H9 (cell line): ENCODE data around the gene GAB3. TPM values are rescaled to one million over a fixed set of nuclear protein-coding genes. Genes with fewer than 3 reads are reported as not detected.
"Not testable (repeated sequence)": the region's sequence is repeated elsewhere in the genome, so short reads cannot be mapped to it uniquely, and the experiment has no call there.

Experiments used
- DNase-seq: peaks from one replicate; pipeline ENCODE4 v3.0.0-alpha.2; 2017
- H2AFZ ChIP-seq: one replicate; pipeline ENCODE4 v1.6.1; 2013; ENCODE audit warnings: mild to moderate bottlenecking, low read length, control low read depth, moderate library complexity
- H2AK5ac ChIP-seq: 2 replicates; pipeline ENCODE4 v1.6.1; 2013; ENCODE audit warnings: low read length, control low read depth, mixed read lengths; ENCODE audit not compliant: insufficient read length
- H2BK120ac ChIP-seq: one replicate; pipeline ENCODE4 v1.6.1; 2013; ENCODE audit warnings: low read depth, mild to moderate bottlenecking, low read length, control low read depth, inconsistent platforms; ENCODE audit not compliant: poor library complexity, severe bottlenecking
- H2BK12ac ChIP-seq: 2 replicates; pipeline ENCODE4 v1.6.1; 2013; ENCODE audit warnings: low read length, control low read depth, mixed read lengths, low read depth; ENCODE audit not compliant: insufficient read length
- H2BK15ac ChIP-seq: 2 replicates; pipeline ENCODE4 v1.6.1; 2013; ENCODE audit warnings: low read depth, low read length, control low read depth
- H2BK20ac ChIP-seq: one replicate; pipeline ENCODE4 v1.6.1; 2013; ENCODE audit warnings: low read depth, mild to moderate bottlenecking, low read length, control low read depth, inconsistent platforms; ENCODE audit not compliant: poor library complexity, severe bottlenecking
- H2BK5ac ChIP-seq: 2 replicates; pipeline ENCODE4 v1.6.1; 2013; ENCODE audit warnings: low read length, control low read depth, mixed read lengths; ENCODE audit not compliant: insufficient read length
- H3K14ac ChIP-seq: 2 replicates; pipeline ENCODE4 v1.6.1; 2013; ENCODE audit warnings: low read length, control low read depth; ENCODE audit not compliant: insufficient read depth
- H3K18ac ChIP-seq: 2 replicates; pipeline ENCODE4 v1.6.1; 2013; ENCODE audit warnings: low read depth, mild to moderate bottlenecking, mixed read lengths, low read length, control low read depth; ENCODE audit not compliant: insufficient read length
- H3K23ac ChIP-seq: 2 replicates; pipeline ENCODE4 v1.6.1; 2013; ENCODE audit warnings: low read length, control low read depth, mixed read lengths, low read depth; ENCODE audit not compliant: insufficient read length
- H3K23me2 ChIP-seq: 2 replicates; pipeline ENCODE4 v1.6.1; 2013; ENCODE audit warnings: low read depth, mild to moderate bottlenecking, mixed read lengths, low read length, control low read depth; ENCODE audit not compliant: insufficient read length, poor library complexity, severe bottlenecking
- H3K27ac ChIP-seq: 2 replicates; pipeline ENCODE4 v1.5.1; 2013; ENCODE audit warnings: low read length, control low read depth, mixed read lengths, low read depth; ENCODE audit not compliant: insufficient read length
- H3K27me3 ChIP-seq: 2 replicates; pipeline ENCODE4 v1.6.1; 2013; ENCODE audit warnings: low read length, control low read depth, inconsistent platforms; ENCODE audit not compliant: insufficient read depth
- H3K4ac ChIP-seq: 2 replicates; pipeline ENCODE4 v1.6.1; 2013; ENCODE audit warnings: low read depth, mild to moderate bottlenecking, control low read depth, inconsistent platforms, low read length, moderate library complexity
- H3K4me1 ChIP-seq: 2 replicates; pipeline ENCODE4 v1.6.1; 2013; ENCODE audit warnings: low read length, control low read depth, inconsistent platforms; ENCODE audit not compliant: insufficient read depth
- H3K4me2 ChIP-seq: 2 replicates; pipeline ENCODE4 v1.6.1; 2013; ENCODE audit warnings: low read length, control low read depth, mixed read lengths; ENCODE audit not compliant: insufficient read length, insufficient read depth
- H3K56ac ChIP-seq: 2 replicates; pipeline ENCODE4 v1.6.1; 2013; ENCODE audit warnings: low read depth, mild to moderate bottlenecking, mixed read lengths, low read length, control low read depth; ENCODE audit not compliant: insufficient read length
- H3K79me1 ChIP-seq: 2 replicates; pipeline ENCODE4 v1.6.1; 2013; ENCODE audit warnings: low read depth, mild to moderate bottlenecking, moderate library complexity, low read length, control low read depth, inconsistent platforms; ENCODE audit not compliant: insufficient read depth, poor library complexity, severe bottlenecking
- H3K79me2 ChIP-seq: 2 replicates; pipeline ENCODE4 v1.6.1; 2013; ENCODE audit warnings: low read length, control low read depth, inconsistent platforms; ENCODE audit not compliant: insufficient read depth
- H3K9ac ChIP-seq: 2 replicates; pipeline ENCODE4 v1.6.1; 2013; ENCODE audit warnings: low read length, control low read depth, mixed read lengths; ENCODE audit not compliant: insufficient read length; ENCODE audit errors: extremely low read depth
- H3K9me3 ChIP-seq: one replicate; pipeline ENCODE4 v1.6.1; 2013; ENCODE audit warnings: low read depth, low read length, inconsistent platforms; ENCODE audit not compliant: control insufficient read depth
- H3T11ph ChIP-seq: one replicate; pipeline ENCODE4 v1.6.1; 2013; ENCODE audit warnings: mild to moderate bottlenecking, low read length, control low read depth, inconsistent platforms
- H4K20me1 ChIP-seq: one replicate; pipeline ENCODE4 v1.6.1; 2013; ENCODE audit not compliant: control insufficient read depth, insufficient read length, insufficient read depth
- H4K5ac ChIP-seq: 2 replicates; pipeline ENCODE4 v1.6.1; 2013; ENCODE audit warnings: low read depth, mild to moderate bottlenecking, mixed read lengths, low read length, control low read depth; ENCODE audit not compliant: insufficient read length
- H4K8ac ChIP-seq: replicated peaks from 2 replicates; pipeline ENCODE4 v1.6.1; 2013; ENCODE audit warnings: low read length, control low read depth, mixed read lengths, low read depth; ENCODE audit not compliant: insufficient read length
- H4K91ac ChIP-seq: 2 replicates; pipeline ENCODE4 v1.6.1; 2013; ENCODE audit warnings: low read depth, mild to moderate bottlenecking, moderate library complexity, mixed read lengths, low read length, control low read depth; ENCODE audit not compliant: insufficient read length
- H3K27ac Mint-ChIP-seq, 3 experiments: 2 replicates in 2 of 3; 3 replicates in 1 of 3; pipeline ENCODE4 v1.8.0; 2020 to 2021; ENCODE audit warnings: mixed read lengths in 3 of 3, mild to moderate bottlenecking in 1 of 3, moderate library complexity in 1 of 3
- H3K27me3 Mint-ChIP-seq: 2 replicates; pipeline ENCODE4 v1.8.0; 2021; ENCODE audit warnings: low read depth, mild to moderate bottlenecking, moderate library complexity, mixed read lengths
- H3K36me3 Mint-ChIP-seq, 3 experiments: 2 replicates in 2 of 3; 3 replicates in 1 of 3; pipeline ENCODE4 v1.8.0; 2020 to 2021; ENCODE audit warnings: low read depth in 3 of 3, mixed read lengths in 3 of 3; ENCODE audit not compliant: insufficient read depth in 1 of 3
- H3K4me1 Mint-ChIP-seq, 2 experiments: 2 replicates each; pipeline ENCODE4 v1.8.0; 2020; ENCODE audit warnings: mixed read lengths in 2 of 2
- H3K4me3 Mint-ChIP-seq, 2 experiments: 2 replicates in 1 of 2; 3 replicates in 1 of 2; pipeline ENCODE4 v1.8.0; 2020 to 2021; ENCODE audit warnings: mild to moderate bottlenecking in 2 of 2, mixed read lengths in 2 of 2, moderate library complexity in 1 of 2
- H3K9me3 Mint-ChIP-seq, 2 experiments: 2 replicates in 1 of 2; 3 replicates in 1 of 2; pipeline ENCODE4 v1.8.0; 2020; ENCODE audit warnings: mild to moderate bottlenecking in 2 of 2, mixed read lengths in 2 of 2, moderate library complexity in 1 of 2
- WGBS: extraction: QIAGEN DNeasy Blood & Tissue Kit; methylation state at CpG from one replicate; pipeline ENCODE4 v1.1.7; 2013; ENCODE audit warnings: missing lambda C conversion rate, low lambda C conversion rate, mixed read lengths; ENCODE audit not compliant: insufficient read length; ENCODE audit errors: extremely low coverage; 5-methylcytosine and 5-hydroxymethylcytosine counted together
- total RNA-seq: library from RNA; stranded (reverse); gene quantifications from 2 replicates; pipeline ENCODE4 v1.2.1, GENCODE V29; 2021

The GAB3 gene
- total RNA-seq, 1 experiment from 2014 or later = 0.46 TPM

GRCh38 chrX:154633661-154634060 is 117.2 kb downstream of the GAB3 start:
- H2BK15ac ChIP-seq, H3K27ac ChIP-seq, H3K27ac Mint-ChIP-seq, H3K4me2 ChIP-seq, H2BK120ac ChIP-seq, H3K23ac ChIP-seq, H4K5ac ChIP-seq, H3K23me2 ChIP-seq, H4K91ac ChIP-seq, H3K18ac ChIP-seq, H2BK12ac ChIP-seq, H2BK5ac ChIP-seq, H3K4me1 Mint-ChIP-seq, H3K27me3 Mint-ChIP-seq, H3K36me3 Mint-ChIP-seq, H3K9me3 ChIP-seq, DNase-seq, H3K9me3 Mint-ChIP-seq, H3K9ac ChIP-seq, H2AK5ac ChIP-seq, H2AFZ ChIP-seq, H2BK20ac ChIP-seq, H3K4ac ChIP-seq, H3K4me3 Mint-ChIP-seq, H3K14ac ChIP-seq, H3K79me1 ChIP-seq, H3K79me2 ChIP-seq, H3K27me3 ChIP-seq, H4K20me1 ChIP-seq, H3K4me1 ChIP-seq, H3T11ph ChIP-seq, H4K8ac ChIP-seq, H3K56ac ChIP-seq: not testable (repeated sequence)
- no CpG with 5 or more reads among the region's 11 CpGs for WGBS

- not testable (repeated sequence) for H3K27me3 ChIP-seq, H3K4me1 Mint-ChIP-seq, H2BK12ac ChIP-seq, H3K9me3 Mint-ChIP-seq, H3K23me2 ChIP-seq, H3K4me2 ChIP-seq, H2AK5ac ChIP-seq, H4K5ac ChIP-seq, H3K9ac ChIP-seq, H3K79me1 ChIP-seq, H4K8ac ChIP-seq, H4K20me1 ChIP-seq, H3K14ac ChIP-seq, H2BK5ac ChIP-seq, H2BK120ac ChIP-seq, H3K27me3 Mint-ChIP-seq, H3K23ac ChIP-seq, H2BK15ac ChIP-seq, H3K4me3 Mint-ChIP-seq, H3K27ac Mint-ChIP-seq, H3K27ac ChIP-seq, H3K36me3 Mint-ChIP-seq, H3K56ac ChIP-seq, H2BK20ac ChIP-seq, H3K18ac ChIP-seq, DNase-seq, H3K4me1 ChIP-seq, H3K4ac ChIP-seq, H3K79me2 ChIP-seq, H3T11ph ChIP-seq, H4K91ac ChIP-seq, H3K9me3 ChIP-seq, H2AFZ ChIP-seq
- no CpG with 5 or more reads among the region's 11 CpGs for WGBS
Observed at GRCh38 chrX:154630949-154631348, 119.9 kb downstream of the GAB3 start.
